A549 (cell line): ENCODE measurements around the gene APP. TPM values are rescaled to one million over a fixed set of nuclear protein-coding genes. Genes with fewer than 3 reads are reported as not detected.

ENCODE experiments used
- ATAC-seq, 2 experiments: fragments of 200-7000 bp in 1 of 2; fragments of >200 bp in 1 of 2; cut with Nextera tagmentation in 1 of 2; cut with Tn5 transposase in 1 of 2; 3 replicates each; pipeline versions ENCODE4 v1.8.0 to v1.9.1; 2018 to 2020; ENCODE audit warnings: mild to moderate bottlenecking in 1 of 2, moderate library complexity in 1 of 2
- CTCF ChIA-PET: fragments of 300-600 bp; sonication (Branson Sonifier 250); formaldehyde crosslinking; extraction: SDS; loops from one replicate; lab custom pipeline; 2021; ENCODE audit warnings: antibody characterized with exemption, inconsistent platforms; lab: Yijun Ruan, JAX
- POLR2A ChIA-PET: fragments of 350-600 bp; formaldehyde crosslinking; extraction: SDS; loops from one replicate; lab custom pipeline; 2021; ENCODE audit warnings: antibody characterized with exemption, inconsistent platforms; lab: Yijun Ruan, JAX
- DNase-seq, 2 experiments: peaks; one replicate each; pipeline versions ENCODE4 v3.0.0 to v3.0.0-alpha.2; 2011 to 2016; ENCODE audit warnings: low read depth in 1 of 2, low spot score in 1 of 2
- FAIRE-seq: peaks from 2 replicates; lab custom pipeline; 2011; peaks lifted over from hg19 to GRCh38; lab: Jason Lieb, UNC
- H3K27ac ChIP-seq, 2 experiments: fragments of >200 bp; sonication (Bioruptor Twin); formaldehyde crosslinking; 3 replicates each; pipeline ENCODE4 v1.5.1; 2016 to 2017
- H3K4me1 ChIP-seq: fragments of >200 bp; sonication (Bioruptor Twin); formaldehyde crosslinking; 3 replicates; pipeline ENCODE4 v1.6.1; 2016
- H3K4me2 ChIP-seq: fragments of >200 bp; sonication (Bioruptor Twin); formaldehyde crosslinking; 3 replicates; pipeline ENCODE4 v1.6.1; 2016
- H3K4me3 ChIP-seq: fragments of >200 bp; sonication (Bioruptor Twin); formaldehyde crosslinking; 3 replicates; pipeline ENCODE4 v1.5.1; 2016
- H3K9me3 ChIP-seq: fragments of >200 bp; sonication (Bioruptor Twin); formaldehyde crosslinking; 3 replicates; pipeline ENCODE4 v1.6.1; 2016
- CBX2 ChIP-seq: fragments of 200-600 bp; sonication (generic); IDR thresholded peaks from 2 replicates; pipeline ENCODE4 v1.6.1; 2016; ENCODE audit warnings: low read depth, mild to moderate bottlenecking, borderline replicate concordance
- CEBPB ChIP-seq, 2 experiments: fragments of >200 bp in 1 of 2; sonication (Bioruptor Twin) in 1 of 2; formaldehyde crosslinking in 1 of 2; IDR thresholded peaks; 2 replicates each; pipeline ENCODE4 v1.6.1; 2012 to 2016
- CHD2 ChIP-seq: fragments of 150-350 bp; IDR thresholded peaks from 2 replicates; pipeline ENCODE4 v1.6.1; 2014; ENCODE audit warnings: low read length; ENCODE audit not compliant: partially characterized antibody
- CHD4 ChIP-seq: fragments of 200-600 bp; sonication (generic); IDR thresholded peaks from 2 replicates; pipeline ENCODE4 v1.6.1; 2016; ENCODE audit warnings: antibody characterized with exemption, mild to moderate bottlenecking, borderline replicate concordance
- E2F6 ChIP-seq: IDR thresholded peaks from 2 replicates; pipeline ENCODE4 v1.6.1; 2012; ENCODE audit warnings: low read depth, borderline replicate concordance
- EP300 ChIP-seq, 2 experiments: fragments of >200 bp; sonication (Bioruptor Twin); formaldehyde crosslinking; IDR thresholded peaks; 2 replicates in 1 of 2; 3 replicates in 1 of 2; pipeline ENCODE4 v1.6.1; 2016 to 2017
- FOSB ChIP-seq: fragments of 250-450 bp; sonication (Bioruptor Pico); IDR thresholded peaks from 2 replicates; pipeline ENCODE4 v1.5.0; 2020; ENCODE audit warnings: mild to moderate bottlenecking, moderate library complexity
- HES2 ChIP-seq: fragments of >200 bp; sonication (Bioruptor Twin); formaldehyde crosslinking; IDR thresholded peaks from 2 replicates; pipeline ENCODE4 v1.6.1; 2016
- HMGXB4 ChIP-seq: fragments of 250-450 bp; sonication (Bioruptor Pico); IDR thresholded peaks from 2 replicates; pipeline ENCODE4 v1.5.0; 2021; ENCODE audit warnings: mild to moderate bottlenecking, moderate library complexity, borderline replicate concordance
- JUNB ChIP-seq: fragments of >200 bp; sonication (Bioruptor Twin); formaldehyde crosslinking; IDR thresholded peaks from 2 replicates; pipeline ENCODE4 v1.6.1; 2016
- KDM5A ChIP-seq: fragments of 200-600 bp; sonication (generic); IDR thresholded peaks from 2 replicates; pipeline ENCODE4 v1.6.1; 2016; ENCODE audit warnings: antibody characterized with exemption, mild to moderate bottlenecking
- MAFK ChIP-seq: fragments of 450-650 bp; IDR thresholded peaks from 2 replicates; pipeline ENCODE4 v1.6.1; 2014; ENCODE audit not compliant: partially characterized antibody
- MYC ChIP-seq: IDR thresholded peaks from 2 replicates; pipeline ENCODE4 v1.6.1; 2012; ENCODE audit warnings: mild to moderate bottlenecking, inconsistent platforms, low read length, improper control_type of control experiment, borderline replicate concordance
- NFE2L2 ChIP-seq: fragments of 150-350 bp; conservative IDR thresholded peaks from 2 replicates; pipeline ENCODE4 v1.6.1; 2014; ENCODE audit warnings: low read length
- NPAS2 ChIP-seq: fragments of 250-450 bp; sonication (Bioruptor Pico); IDR thresholded peaks from 2 replicates; pipeline ENCODE4 v1.8.0; 2022; ENCODE audit warnings: mild to moderate bottlenecking, moderate library complexity, borderline replicate concordance
- NR3C1 ChIP-seq: fragments of >200 bp; sonication (Bioruptor Twin); formaldehyde crosslinking; IDR thresholded peaks from 3 replicates; pipeline ENCODE4 v1.6.1; 2017
- PBX3 ChIP-seq: IDR thresholded peaks from 2 replicates; pipeline ENCODE4 v1.6.1; 2012
- PHF8 ChIP-seq: fragments of 200-600 bp; sonication (generic); IDR thresholded peaks from 2 replicates; pipeline ENCODE4 v1.6.1; 2016; ENCODE audit warnings: low read depth, mild to moderate bottlenecking, antibody characterized with exemption, moderate library complexity, borderline replicate concordance
- POLR2A ChIP-seq: IDR thresholded peaks from 2 replicates; pipeline ENCODE4 v1.6.1; 2012; ENCODE audit warnings: mild to moderate bottlenecking, low read length
- REST ChIP-seq: fragments of 200-600 bp; sonication (generic); IDR thresholded peaks from 2 replicates; pipeline ENCODE4 v1.6.1; 2016; ENCODE audit warnings: antibody characterized with exemption, mild to moderate bottlenecking, moderate library complexity
- RNF2 ChIP-seq: fragments of 200-600 bp; sonication (generic); IDR thresholded peaks from 2 replicates; pipeline ENCODE4 v1.6.1; 2016; ENCODE audit warnings: low read depth, mild to moderate bottlenecking, antibody characterized with exemption, moderate library complexity, borderline replicate concordance
- ZNF302 ChIP-seq: fragments of 250-450 bp; sonication (Bioruptor Pico); IDR thresholded peaks from 2 replicates; pipeline ENCODE4 v1.9.0; 2021; ENCODE audit warnings: inconsistent platforms, mild to moderate bottlenecking, moderate library complexity
- WGBS: methylation state at CpG from one replicate; pipeline ENCODE4 v1.1.6; 2017; ENCODE audit errors: missing lambda C conversion rate; 5-methylcytosine and 5-hydroxymethylcytosine counted together
- polyA plus RNA-seq, 4 experiments: library from polyadenylated mRNA; depleted of rRNA in 3 of 4; stranded (reverse); fragments of >200 nt; fragmentation: RNase III in 1 of 4; extraction: RNeasy Plus Mini Kit Qiagen cat#74134 plus additional on column Dnase treatment in 1 of 4; gene quantifications; 2 replicates in 3 of 4; 3 replicates in 1 of 4; pipeline ENCODE4 v1.2.3, GENCODE V29; 2011 to 2017

Gene APP
- polyA plus RNA-seq, 2 of the 4 experiments (the other 2 are of a cell fraction) = 540 to 565 TPM

GRCh38 chr21:26116456-26117011 is 54.0 kb downstream of the APP start (continued):
- no peak for TF ChIP-seq REST
- TF ChIP-seq CHD2 = no peak
- TF ChIP-seq NFE2L2 = no peak

- TF ChIP-seq POLR2A = no peak
- no peak for TF ChIP-seq KDM5A
- TF ChIP-seq E2F6 = no peak
- TF ChIP-seq FOSB (CRISPR knock-in tag) = no peak
- TF ChIP-seq ZNF302 (CRISPR knock-in tag) = no peak
- no peak for TF ChIP-seq PHF8
- no peak for TF ChIP-seq NR3C1
- TF ChIP-seq CBX2 = no peak
- no peak for TF ChIP-seq CHD4
- TF ChIP-seq HMGXB4 (CRISPR knock-in tag) = no peak
- TF ChIP-seq MYC = no peak
- TF ChIP-seq RNF2 = no peak
- no peak for TF ChIP-seq CEBPB (IDR thresholded peaks at IDR 0.05)
- TF ChIP-seq PBX3 = no peak
- TF ChIP-seq NPAS2 (CRISPR knock-in tag) = no peak
- TF ChIP-seq HES2 = no peak
- no peak for TF ChIP-seq EP300 (IDR thresholded peaks at IDR 0.05)
- TF ChIP-seq JUNB = no peak
- TF ChIP-seq MAFK = no peak
- Histone ChIP-seq H3K4me1 (peaks cover 20% of the 10 kb centered on the region), H3K4me2 (no peak overlapping the region), H3K4me3 (no peak overlapping the region), H3K9me3 (no peaks in the 10 kb centered on the region), H3K27ac (no peak overlapping the region)
- ATAC-seq = no peak
- ChIA-PET CTCF (no interaction called here), POLR2A (no interaction called here)
- FAIRE-seq = no peak
- DNase-seq = peak in 1 of 2 experiments; percentile 6
- WGBS = 58% methylated on average over 2 of the region's 2 CpGs
Measured at GRCh38 chr21:26115899-26116298, 54.7 kb downstream of the APP start.
